ENCODE data around the gene FAM89A.

DNA sequence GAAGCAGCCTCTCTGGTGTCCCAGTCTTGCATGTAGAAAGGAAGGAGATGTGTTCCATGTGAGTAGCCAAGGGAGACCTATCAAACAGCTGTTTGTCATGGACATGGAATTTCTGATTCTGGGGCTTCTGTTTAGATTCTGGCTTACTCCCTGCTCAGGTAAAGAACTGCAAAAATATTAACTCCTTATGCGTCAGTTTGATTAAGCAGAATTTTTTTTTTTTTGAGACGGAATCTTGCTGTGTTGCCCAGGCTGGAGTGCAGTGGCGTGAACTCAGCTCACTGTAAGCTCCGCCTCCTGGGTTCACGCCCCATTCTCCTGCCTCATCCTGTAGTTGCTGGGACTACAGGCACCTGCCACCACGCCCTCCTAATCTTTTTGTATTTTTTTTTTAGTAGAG is 54.3 kb downstream of the FAM89A start:
- TF ChIP-seq, protein P1, sequence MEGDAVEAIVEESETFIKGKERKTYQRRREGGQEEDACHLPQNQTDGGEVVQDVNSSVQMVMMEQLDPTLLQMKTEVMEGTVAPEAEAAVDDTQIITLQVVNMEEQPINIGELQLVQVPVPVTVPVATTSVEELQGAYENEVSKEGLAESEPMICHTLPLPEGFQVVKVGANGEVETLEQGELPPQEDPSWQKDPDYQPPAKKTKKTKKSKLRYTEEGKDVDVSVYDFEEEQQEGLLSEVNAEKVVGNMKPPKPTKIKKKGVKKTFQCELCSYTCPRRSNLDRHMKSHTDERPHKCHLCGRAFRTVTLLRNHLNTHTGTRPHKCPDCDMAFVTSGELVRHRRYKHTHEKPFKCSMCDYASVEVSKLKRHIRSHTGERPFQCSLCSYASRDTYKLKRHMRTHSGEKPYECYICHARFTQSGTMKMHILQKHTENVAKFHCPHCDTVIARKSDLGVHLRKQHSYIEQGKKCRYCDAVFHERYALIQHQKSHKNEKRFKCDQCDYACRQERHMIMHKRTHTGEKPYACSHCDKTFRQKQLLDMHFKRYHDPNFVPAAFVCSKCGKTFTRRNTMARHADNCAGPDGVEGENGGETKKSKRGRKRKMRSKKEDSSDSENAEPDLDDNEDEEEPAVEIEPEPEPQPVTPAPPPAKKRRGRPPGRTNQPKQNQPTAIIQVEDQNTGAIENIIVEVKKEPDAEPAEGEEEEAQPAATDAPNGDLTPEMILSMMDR (IDR thresholded peaks at IDR 0.05) = no peak
- no peak for TF ChIP-seq POLR2A (IDR thresholded peaks at IDR 0.05)
- no peak for TF ChIP-seq EP300 (IDR thresholded peaks at IDR 0.05)

All from ovary (tissue), 3 donors.